Lower leg skin (tissue), 4 donors: ENCODE results near the gene ZNF532. TPM values are rescaled to one million over a fixed set of nuclear protein-coding genes. Genes with fewer than 3 reads are reported as not detected.
"Not testable (repeated sequence)": the region's sequence is repeated elsewhere in the genome, so short reads cannot be mapped to it uniquely, and the experiment has no call there.

ENCODE experiments used
- DNase-seq, 2 donors: peaks; one replicate each; pipeline ENCODE4 v3.0.0-alpha.2; 2019; ENCODE audit warnings: low spot score in 2 of 2
- H3K4me3 ChIP-seq: fragments of 200-600 bp; sonication (generic); 2 replicates; pipeline ENCODE4 v1.5.1; 2017; ENCODE audit warnings: mild to moderate bottlenecking, low read depth; ENCODE audit not compliant: poor library complexity, severe bottlenecking
- POLR2A ChIP-seq, 2 donors: fragments of 450-650 bp; IDR thresholded peaks; one replicate each; pipeline ENCODE4 v1.6.1; 2016 to 2017; ENCODE audit warnings: antibody characterized with exemption in 2 of 2, mild to moderate bottlenecking in 1 of 2, moderate library complexity in 1 of 2
- WGBS, 2 donors: methylation state at CpG; one replicate each; pipeline ENCODE4 v1.1.5; 2018; 5-methylcytosine and 5-hydroxymethylcytosine counted together
- intact Hi-C: fragments of 100-400 bp; cut with DNase I; formaldehyde crosslinking; loops from one replicate; pipeline ENCODE4 v1.15.0; 2023; ENCODE audit warnings: low total_unique reads
- total RNA-seq, 4 donors: library from RNA; depleted of rRNA; stranded (reverse); fragments of >200 nt; gene quantifications; one replicate each; pipeline ENCODE4 v1.1.0, GENCODE V29; 2016
- TF ChIP-seq, protein P1 (sequence below), 3 donors: fragments of 450-650 bp; IDR thresholded peaks; one replicate each; pipeline ENCODE4 v1.5.1; 2016; ENCODE audit warnings: antibody characterized with exemption in 3 of 3, mild to moderate bottlenecking in 3 of 3, moderate library complexity in 2 of 3

ZNF532 gene
- total RNA-seq, 4 donors from 2014 or later, result 11.1 to 40.1 (median 29.8) TPM

- DNase-seq, result no peak
- intact Hi-C loops, result no loop called here
- WGBS, 2 donors, result 86 to 89% methylated on average over 2 of the region's 2 CpGs
- no peak for TF ChIP-seq POLR2A (IDR thresholded peaks at IDR 0.05)
- TF ChIP-seq, protein P1, sequence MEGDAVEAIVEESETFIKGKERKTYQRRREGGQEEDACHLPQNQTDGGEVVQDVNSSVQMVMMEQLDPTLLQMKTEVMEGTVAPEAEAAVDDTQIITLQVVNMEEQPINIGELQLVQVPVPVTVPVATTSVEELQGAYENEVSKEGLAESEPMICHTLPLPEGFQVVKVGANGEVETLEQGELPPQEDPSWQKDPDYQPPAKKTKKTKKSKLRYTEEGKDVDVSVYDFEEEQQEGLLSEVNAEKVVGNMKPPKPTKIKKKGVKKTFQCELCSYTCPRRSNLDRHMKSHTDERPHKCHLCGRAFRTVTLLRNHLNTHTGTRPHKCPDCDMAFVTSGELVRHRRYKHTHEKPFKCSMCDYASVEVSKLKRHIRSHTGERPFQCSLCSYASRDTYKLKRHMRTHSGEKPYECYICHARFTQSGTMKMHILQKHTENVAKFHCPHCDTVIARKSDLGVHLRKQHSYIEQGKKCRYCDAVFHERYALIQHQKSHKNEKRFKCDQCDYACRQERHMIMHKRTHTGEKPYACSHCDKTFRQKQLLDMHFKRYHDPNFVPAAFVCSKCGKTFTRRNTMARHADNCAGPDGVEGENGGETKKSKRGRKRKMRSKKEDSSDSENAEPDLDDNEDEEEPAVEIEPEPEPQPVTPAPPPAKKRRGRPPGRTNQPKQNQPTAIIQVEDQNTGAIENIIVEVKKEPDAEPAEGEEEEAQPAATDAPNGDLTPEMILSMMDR (IDR thresholded peaks at IDR 0.05), result no peak
- H3K4me3 ChIP-seq, result no peak overlapping the region
Measured at GRCh38 chr18:59013744-59014143, 149.1 kb downstream of the ZNF532 start.

DNA sequence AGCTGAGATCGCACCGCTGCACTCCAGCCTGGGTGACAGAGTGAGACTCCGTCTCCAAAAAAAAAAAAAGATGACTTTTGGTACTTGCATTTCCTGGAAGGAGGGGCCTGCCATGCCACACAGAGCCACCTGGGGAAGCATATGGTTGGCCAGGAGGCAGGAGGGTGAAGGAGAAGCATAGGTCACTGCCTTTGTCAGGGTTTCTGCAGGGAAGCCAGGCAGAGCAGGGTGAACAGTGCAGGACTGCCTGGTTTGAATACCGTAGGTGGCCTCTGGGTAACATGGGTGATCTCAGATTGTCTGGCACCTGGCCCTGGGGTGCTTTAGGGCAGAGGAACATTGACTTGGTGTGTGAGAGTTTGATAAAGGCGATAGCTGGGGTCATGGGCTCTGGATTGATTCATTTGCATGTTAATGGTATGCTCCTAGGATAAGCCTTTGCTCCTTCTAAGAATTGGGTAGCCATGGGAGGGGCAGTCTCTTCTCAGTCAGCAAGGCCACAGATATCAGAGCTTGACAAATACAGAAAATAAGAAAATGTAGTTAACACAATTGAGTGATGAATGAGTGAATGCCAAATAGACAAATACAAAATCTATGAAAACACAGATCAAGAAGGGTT is 151.0 kb downstream of the ZNF532 start:
- no peak overlapping the region for H3K4me3 ChIP-seq
- no peak for TF ChIP-seq POLR2A (IDR thresholded peaks at IDR 0.05)
- TF ChIP-seq, protein P1 (IDR thresholded peaks at IDR 0.05), result no peak
- DNase-seq, result peak in 1 of 2 donors; percentile 70
- WGBS, 2 donors, result 96 to 97% methylated on average over 5 of the region's 5 CpGs
- intact Hi-C loops, result no loop called here

DNA sequence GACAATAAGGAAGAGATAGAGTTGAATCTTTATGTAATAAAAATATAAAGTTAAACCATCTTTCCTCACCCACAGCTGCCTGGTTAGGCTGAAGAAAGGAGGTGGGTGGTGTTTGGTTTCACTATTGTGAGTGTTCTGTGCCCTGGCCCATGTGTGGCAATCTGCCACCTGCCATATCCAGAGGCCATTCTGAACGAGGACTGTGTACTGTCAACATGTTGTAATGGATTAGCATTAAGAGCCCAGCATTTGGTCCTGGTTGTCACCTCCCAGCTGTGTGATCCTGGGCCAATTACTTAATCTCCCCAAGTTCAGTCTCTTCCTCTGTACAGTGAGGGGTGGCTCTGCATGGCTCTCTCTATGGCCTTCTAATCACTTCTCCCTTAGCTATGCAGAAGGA is 156.8 kb downstream of the ZNF532 start:
- H3K4me3 ChIP-seq, result no peak overlapping the region
- DNase-seq, result peak in 1 of 2 donors; percentile 23
- TF ChIP-seq, protein P1 (IDR thresholded peaks at IDR 0.05), result no peak
- TF ChIP-seq POLR2A (IDR thresholded peaks at IDR 0.05), result no peak
- intact Hi-C loops, result no loop called here
- WGBS, 2 donors, result 8 to 13% methylated on average over 1 of the region's 1 CpG

DNA sequence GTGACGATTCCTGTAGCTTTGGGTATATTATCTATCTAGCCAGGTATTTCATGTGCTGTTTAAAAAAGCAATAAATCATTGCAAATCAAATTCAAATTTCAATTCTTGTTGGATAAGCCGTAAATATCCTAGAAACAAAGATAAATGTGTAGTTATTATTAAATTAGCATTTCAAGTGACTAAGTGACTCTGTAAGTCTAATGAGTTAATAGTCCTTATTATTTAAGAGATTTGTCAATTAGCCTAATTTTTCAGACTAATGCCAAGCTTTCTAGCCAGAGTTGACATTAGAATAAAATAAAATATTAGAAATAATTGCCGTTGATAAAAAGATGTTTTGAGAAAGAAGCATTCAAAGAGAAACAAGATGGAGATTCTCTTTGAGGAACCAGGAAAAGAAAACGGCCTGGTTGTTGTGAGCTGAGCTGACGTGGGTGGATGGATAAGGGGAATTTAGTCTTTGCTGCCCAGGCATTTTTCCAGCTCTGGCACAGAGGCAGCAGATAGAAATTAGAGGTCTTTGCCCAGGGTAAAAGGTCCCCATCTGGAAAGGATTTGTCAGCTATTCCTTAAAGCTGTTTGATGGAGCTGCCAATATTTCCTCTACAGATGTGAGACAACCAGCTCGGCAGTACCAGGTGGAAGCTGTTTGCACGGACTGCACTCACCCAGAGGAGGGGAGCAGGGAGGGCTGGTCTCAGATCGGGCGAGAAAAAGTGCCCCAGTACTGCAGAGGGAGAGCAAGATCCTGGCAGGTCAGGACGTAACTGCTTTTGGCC is 157.7 kb downstream of the ZNF532 start:
- H3K4me3 ChIP-seq, result no peak overlapping the region
- TF ChIP-seq, protein P1 (IDR thresholded peaks at IDR 0.05), result no peak
- no peak for TF ChIP-seq POLR2A (IDR thresholded peaks at IDR 0.05)
- peak in 1 of 2 donors; percentile 83 for DNase-seq
- intact Hi-C loops, result no loop called here
- WGBS, 2 donors, result 50 to 56% methylated on average over 10 of the region's 10 CpGs

DNA sequence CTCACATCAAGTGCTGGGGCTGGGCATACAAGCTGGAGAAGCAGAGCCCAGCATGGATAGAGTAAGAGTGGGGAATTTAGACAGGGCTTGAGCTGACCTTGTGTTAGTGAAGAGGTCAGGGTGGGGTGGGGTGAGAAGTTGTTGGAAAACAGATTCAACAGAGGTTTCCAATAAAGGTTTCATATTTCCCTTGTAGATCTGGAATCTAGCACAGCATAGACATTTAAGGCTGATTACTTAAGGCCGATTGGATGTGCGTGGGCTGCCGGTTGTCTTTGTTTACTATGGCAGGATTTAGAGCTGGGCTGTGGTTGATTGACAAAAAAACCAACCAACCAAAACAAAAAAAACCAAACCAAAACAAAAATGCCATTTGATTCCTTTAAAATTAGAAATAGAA is 160.2 kb downstream of the ZNF532 start:
- 54 to 70% methylated on average over 3 of the region's 3 CpGs for WGBS, 2 donors
- intact Hi-C loops, result no loop called here
- no peak overlapping the region for H3K4me3 ChIP-seq
- TF ChIP-seq POLR2A (IDR thresholded peaks at IDR 0.05), result no peak
- TF ChIP-seq, protein P1 (IDR thresholded peaks at IDR 0.05), result no peak
- DNase-seq, result peak in 1 of 2 donors; percentile 57

GRCh38 chr18:59025532-59025931 is 160.9 kb downstream of the ZNF532 start:
- H3K4me3 ChIP-seq, DNase-seq, intact Hi-C loops: not testable (repeated sequence)
- WGBS, 2 donors, result 88 to 91% methylated on average over 2 of the region's 2 CpGs
